Measurements from ENCODE around the gene DOK6.

The DOK6 gene

GRCh38 chr18:69556228-69556627 lies 155.5 kb downstream of the DOK6 start:
- no peak overlapping the region for H3K27ac Mint-ChIP-seq
- no peak for ATAC-seq
- no peaks in the 10 kb centered on the region for H3K4me1 Mint-ChIP-seq
- H3K4me3 Mint-ChIP-seq = no peak overlapping the region
- H3K36me3 Mint-ChIP-seq = no peaks in the 10 kb centered on the region
- peaks cover 6% of the 10 kb centered on the region for H3K9me3 Mint-ChIP-seq
- H3K27me3 Mint-ChIP-seq = no peaks in the 10 kb centered on the region

- H3K4me3 Mint-ChIP-seq = no peak overlapping the region
- no peak overlapping the region for H3K27ac Mint-ChIP-seq
- no peaks in the 10 kb centered on the region for H3K27me3 Mint-ChIP-seq
- ATAC-seq = no peak
- no peaks in the 10 kb centered on the region for H3K4me1 Mint-ChIP-seq
- peaks cover 12% of the 10 kb centered on the region for H3K9me3 Mint-ChIP-seq
- no peaks in the 10 kb centered on the region for H3K36me3 Mint-ChIP-seq
Observed at GRCh38 chr18:69557282-69557681, 156.6 kb downstream of the DOK6 start.

- no peaks in the 10 kb centered on the region for H3K4me1 Mint-ChIP-seq
- no peak overlapping the region for H3K4me3 Mint-ChIP-seq
- H3K27ac Mint-ChIP-seq = no peak overlapping the region
- H3K36me3 Mint-ChIP-seq = no peaks in the 10 kb centered on the region
- H3K9me3 Mint-ChIP-seq = peaks cover 12% of the 10 kb centered on the region
- H3K27me3 Mint-ChIP-seq = no peaks in the 10 kb centered on the region
- ATAC-seq = no peak
Observed at GRCh38 chr18:69558052-69558451, 157.4 kb downstream of the DOK6 start.

- no peaks in the 10 kb centered on the region for H3K4me1 Mint-ChIP-seq
- no peak for ATAC-seq
- peaks cover 12% of the 10 kb centered on the region for H3K9me3 Mint-ChIP-seq
- no peak overlapping the region for H3K27ac Mint-ChIP-seq
- H3K4me3 Mint-ChIP-seq = no peak overlapping the region
- no peaks in the 10 kb centered on the region for H3K27me3 Mint-ChIP-seq
- H3K36me3 Mint-ChIP-seq = no peaks in the 10 kb centered on the region
Observed at GRCh38 chr18:69559604-69560003, 158.9 kb downstream of the DOK6 start.

DNA sequence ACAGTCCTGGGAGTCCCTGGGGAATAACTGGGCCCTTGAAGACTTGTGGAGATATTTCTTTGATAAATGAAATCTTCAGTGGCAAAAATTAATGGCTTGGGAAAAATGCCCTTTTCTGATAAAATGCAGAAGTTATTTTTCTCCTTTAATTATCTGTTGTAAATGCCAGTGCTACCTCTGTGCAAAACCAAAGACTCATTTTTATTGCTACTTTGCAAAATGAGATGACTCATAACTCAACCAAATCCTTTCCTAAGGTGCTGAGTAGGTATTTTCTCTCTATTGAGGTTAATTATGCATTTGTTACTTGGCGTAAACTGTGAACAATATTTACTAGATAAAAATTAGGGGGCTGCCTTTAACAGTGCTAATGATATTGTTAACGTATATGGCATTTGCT lies 163.9 kb downstream of the DOK6 start:
- Mint-ChIP-seq H3K4me3 (no peak overlapping the region), H3K27ac (no peak overlapping the region), H3K27me3 (no peaks in the 10 kb centered on the region), H3K4me1 (no peaks in the 10 kb centered on the region), H3K36me3 (no peaks in the 10 kb centered on the region), H3K9me3 (peaks cover 12% of the 10 kb centered on the region)
- no peak for ATAC-seq

DNA sequence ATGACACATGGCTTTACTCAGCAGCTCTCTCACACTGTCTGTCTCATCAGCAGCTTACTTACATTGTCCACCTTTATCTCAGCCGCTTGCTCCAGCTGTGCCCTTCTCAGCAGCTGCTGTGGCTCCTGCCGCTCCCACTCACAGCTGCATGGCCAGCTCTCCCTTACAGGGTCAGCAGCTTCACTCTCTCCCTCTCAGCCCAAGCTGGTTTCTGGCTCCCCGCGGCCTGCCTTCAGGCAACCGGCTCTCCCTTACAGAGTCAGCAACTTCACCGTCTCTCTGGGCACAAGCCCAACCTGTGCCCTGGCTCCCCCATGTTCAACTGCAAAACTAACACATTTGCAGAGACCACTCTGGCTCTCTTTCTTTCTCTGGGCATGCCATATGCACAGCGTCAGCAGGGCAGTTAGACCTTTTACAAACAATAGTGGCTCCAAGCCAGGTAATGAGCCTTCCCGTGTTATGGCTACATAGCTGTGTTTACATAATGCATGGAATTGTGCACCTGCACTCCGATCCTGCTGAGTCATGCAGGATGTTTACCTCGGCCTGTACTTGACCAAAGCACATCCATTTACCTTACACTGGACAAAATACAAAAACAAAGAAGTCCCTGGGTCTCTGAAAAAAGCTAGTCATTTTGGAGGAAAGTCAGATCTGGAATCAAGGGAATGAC lies 167.3 kb downstream of the DOK6 start:
- ATAC-seq = no peak
- H3K27me3 Mint-ChIP-seq = no peaks in the 10 kb centered on the region
- no peak overlapping the region for H3K4me3 Mint-ChIP-seq
- no peaks in the 10 kb centered on the region for H3K4me1 Mint-ChIP-seq
- H3K27ac Mint-ChIP-seq = no peak overlapping the region
- no peaks in the 10 kb centered on the region for H3K36me3 Mint-ChIP-seq
- H3K9me3 Mint-ChIP-seq = peaks cover 7% of the 10 kb centered on the region

DNA sequence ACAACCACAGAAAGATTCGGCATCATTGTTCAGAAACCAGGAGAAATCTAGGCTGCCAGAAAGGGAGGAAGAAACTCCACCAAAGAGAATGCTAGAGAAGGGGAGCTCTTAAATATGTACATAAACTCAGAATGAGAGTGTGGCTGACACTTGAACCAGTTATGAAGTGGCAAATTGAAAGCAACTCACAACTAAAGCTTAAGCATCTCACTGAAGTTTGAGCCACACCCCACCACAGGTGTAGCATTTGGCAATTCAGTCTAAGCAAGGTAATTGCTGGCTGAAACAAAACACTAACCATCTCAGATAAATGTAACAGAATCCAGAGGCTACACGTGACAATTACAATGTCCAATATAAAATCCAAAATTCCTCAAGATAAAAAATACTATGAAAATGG lies 168.4 kb downstream of the DOK6 start:
- Mint-ChIP-seq H3K27ac (no peak overlapping the region), H3K9me3 (peaks cover 7% of the 10 kb centered on the region), H3K4me3 (no peak overlapping the region), H3K36me3 (no peaks in the 10 kb centered on the region), H3K4me1 (no peaks in the 10 kb centered on the region), H3K27me3 (no peaks in the 10 kb centered on the region)
- ATAC-seq = no peak

- no peak overlapping the region for H3K4me3 Mint-ChIP-seq
- H3K4me1 Mint-ChIP-seq = no peaks in the 10 kb centered on the region
- H3K27ac Mint-ChIP-seq = no peak overlapping the region
- ATAC-seq = no peak
- no peaks in the 10 kb centered on the region for H3K36me3 Mint-ChIP-seq
- peaks cover 3% of the 10 kb centered on the region for H3K9me3 Mint-ChIP-seq
- no peaks in the 10 kb centered on the region for H3K27me3 Mint-ChIP-seq
Observed at GRCh38 chr18:69574401-69574800, 173.7 kb downstream of the DOK6 start.

DNA sequence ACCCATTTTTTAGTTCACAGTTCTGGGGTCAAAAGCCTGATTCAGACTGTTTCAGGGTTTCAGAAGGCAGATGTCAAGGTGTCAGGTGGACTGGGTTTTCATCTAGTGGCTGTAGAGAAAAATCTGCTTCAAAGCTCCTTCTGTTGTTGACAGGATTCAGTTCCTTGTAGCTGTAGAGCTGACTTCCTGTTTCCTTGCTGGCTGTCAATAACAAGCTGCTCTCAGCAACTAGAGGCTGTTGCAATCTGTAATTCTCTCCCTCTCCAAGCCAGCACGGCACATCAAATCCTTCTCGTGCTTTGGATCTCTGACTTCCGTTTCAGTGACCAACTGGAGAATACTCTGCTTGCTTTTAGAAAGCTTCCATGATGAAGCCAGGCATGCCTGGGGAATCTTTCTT lies 179.4 kb downstream of the DOK6 start:
- H3K4me3 Mint-ChIP-seq = no peak overlapping the region
- no peak for ATAC-seq
- no peak overlapping the region for H3K27ac Mint-ChIP-seq
- H3K4me1 Mint-ChIP-seq = no peaks in the 10 kb centered on the region
- H3K9me3 Mint-ChIP-seq = no peaks in the 10 kb centered on the region
- H3K36me3 Mint-ChIP-seq = no peaks in the 10 kb centered on the region
- no peaks in the 10 kb centered on the region for H3K27me3 Mint-ChIP-seq

- no peaks in the 10 kb centered on the region for H3K27me3 Mint-ChIP-seq
- H3K27ac Mint-ChIP-seq = no peak overlapping the region
- no peak overlapping the region for H3K4me3 Mint-ChIP-seq
- no peaks in the 10 kb centered on the region for H3K9me3 Mint-ChIP-seq
- H3K36me3 Mint-ChIP-seq = no peaks in the 10 kb centered on the region
- ATAC-seq = no peak
- H3K4me1 Mint-ChIP-seq = no peaks in the 10 kb centered on the region
Observed at GRCh38 chr18:69584429-69584828, 183.7 kb downstream of the DOK6 start.

DNA sequence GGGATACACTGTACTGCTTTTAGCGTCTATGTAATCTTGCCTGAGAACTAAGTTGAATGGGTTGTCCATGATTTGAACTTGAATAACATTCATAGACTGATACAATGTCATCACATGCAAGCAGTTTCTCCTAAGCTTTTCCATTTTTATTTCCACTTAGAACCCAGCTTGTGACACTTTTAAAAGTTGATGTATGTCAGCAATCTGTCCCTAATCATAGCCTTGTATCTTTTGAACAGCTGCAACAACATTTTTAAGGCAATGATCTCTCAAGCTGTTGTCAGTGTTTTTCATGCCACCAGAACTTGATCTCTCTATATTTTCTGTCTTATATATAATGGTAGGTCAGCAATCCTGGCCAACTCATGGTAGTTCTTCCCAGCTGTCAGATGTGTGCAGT lies 185.0 kb downstream of the DOK6 start:
- ATAC-seq = no peak
- H3K36me3 Mint-ChIP-seq = no peaks in the 10 kb centered on the region
- H3K9me3 Mint-ChIP-seq = no peaks in the 10 kb centered on the region
- no peaks in the 10 kb centered on the region for H3K27me3 Mint-ChIP-seq
- no peak overlapping the region for H3K4me3 Mint-ChIP-seq
- no peak overlapping the region for H3K27ac Mint-ChIP-seq
- no peaks in the 10 kb centered on the region for H3K4me1 Mint-ChIP-seq

DNA sequence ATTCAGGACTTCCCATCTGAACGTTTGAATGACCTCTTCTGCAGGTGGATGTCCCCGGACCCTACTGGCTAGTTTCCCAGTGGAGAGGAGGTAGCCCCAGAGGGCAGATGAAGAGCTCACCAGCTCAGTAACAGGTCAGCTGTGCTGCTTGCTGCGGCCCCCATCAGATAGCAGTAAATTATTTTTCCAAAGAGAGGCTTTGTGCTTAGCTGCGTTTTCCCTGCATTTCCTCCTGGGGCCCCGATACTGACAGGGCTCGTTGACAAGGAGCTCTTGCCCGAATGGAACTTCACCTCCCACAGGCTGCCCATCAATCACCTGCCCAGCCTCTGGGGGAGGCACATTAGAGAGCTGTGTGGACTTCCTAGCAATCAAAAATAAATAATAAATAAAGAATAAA lies 185.8 kb downstream of the DOK6 start:
- Mint-ChIP-seq H3K4me1 (no peaks in the 10 kb centered on the region), H3K36me3 (no peaks in the 10 kb centered on the region), H3K27ac (no peak overlapping the region), H3K4me3 (no peak overlapping the region), H3K9me3 (no peaks in the 10 kb centered on the region), H3K27me3 (no peaks in the 10 kb centered on the region)
- no peak for ATAC-seq

DNA sequence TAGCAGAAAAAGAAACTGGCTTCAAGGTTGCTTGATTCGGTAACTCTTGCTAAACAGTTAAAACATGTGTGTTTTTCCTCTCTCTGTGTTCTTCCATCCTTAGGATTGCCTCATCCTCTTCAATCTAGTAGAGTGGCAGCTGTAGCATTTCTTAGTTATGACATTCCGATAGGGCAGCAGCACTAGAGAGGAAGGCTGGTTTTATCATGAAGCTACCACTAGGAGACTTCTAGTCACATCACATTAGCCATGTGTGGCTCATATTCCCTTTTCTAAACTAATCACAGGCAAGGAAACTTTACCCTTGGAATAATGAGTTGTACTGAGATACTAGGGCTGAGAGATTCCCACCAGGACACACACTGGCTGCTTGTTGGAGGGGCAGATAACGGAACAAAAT lies 187.6 kb downstream of the DOK6 start:
- H3K4me3 Mint-ChIP-seq = no peak overlapping the region
- H3K9me3 Mint-ChIP-seq = no peaks in the 10 kb centered on the region
- no peak for ATAC-seq
- no peaks in the 10 kb centered on the region for H3K36me3 Mint-ChIP-seq
- H3K27ac Mint-ChIP-seq = no peak overlapping the region
- H3K27me3 Mint-ChIP-seq = no peaks in the 10 kb centered on the region
- H3K4me1 Mint-ChIP-seq = no peaks in the 10 kb centered on the region

DNA sequence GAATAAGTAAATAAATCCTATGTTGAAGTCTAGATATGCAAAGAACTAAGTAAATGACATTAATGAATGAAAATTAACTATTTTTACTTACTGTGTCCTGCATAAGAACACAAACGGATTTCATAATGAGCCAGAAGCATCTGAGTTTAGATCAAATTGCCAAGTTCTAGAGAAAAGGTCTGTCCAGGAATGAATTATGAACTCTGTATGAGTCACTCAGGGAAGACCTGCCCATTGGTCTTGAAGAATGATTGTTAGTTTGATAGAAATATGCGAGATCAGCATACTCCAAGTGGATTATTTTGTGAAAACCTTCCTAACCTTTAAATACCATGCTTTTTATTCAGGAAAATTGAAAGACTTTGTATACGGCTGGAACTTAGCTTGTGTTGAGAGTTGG lies 189.5 kb downstream of the DOK6 start:
- Mint-ChIP-seq H3K4me3 (no peak overlapping the region), H3K27me3 (no peaks in the 10 kb centered on the region), H3K36me3 (no peaks in the 10 kb centered on the region), H3K9me3 (no peaks in the 10 kb centered on the region), H3K4me1 (no peaks in the 10 kb centered on the region), H3K27ac (no peak overlapping the region)
- no peak for ATAC-seq

DNA sequence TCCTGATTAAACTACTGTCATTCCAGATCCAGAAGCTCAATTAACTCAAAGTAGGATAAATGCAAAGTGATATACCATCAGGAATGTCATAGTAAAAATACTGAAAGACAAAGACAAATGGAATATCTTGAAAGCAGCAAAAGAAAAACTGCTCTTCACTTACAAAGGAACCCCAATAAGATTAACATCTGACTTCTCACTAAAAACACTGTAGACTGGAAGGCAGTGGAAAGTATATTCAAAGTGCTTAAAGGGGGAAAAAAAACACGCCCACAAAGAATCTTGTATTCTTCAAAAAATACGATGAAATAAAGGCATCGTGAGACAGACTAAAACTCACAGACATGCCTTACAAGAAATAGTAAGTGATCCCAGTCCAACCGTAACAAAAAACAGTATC lies 195.7 kb downstream of the DOK6 start:
- H3K27ac Mint-ChIP-seq = no peak overlapping the region
- peaks cover 6% of the 10 kb centered on the region for H3K9me3 Mint-ChIP-seq
- no peaks in the 10 kb centered on the region for H3K27me3 Mint-ChIP-seq
- no peaks in the 10 kb centered on the region for H3K4me1 Mint-ChIP-seq
- no peaks in the 10 kb centered on the region for H3K36me3 Mint-ChIP-seq
- no peak for ATAC-seq
- H3K4me3 Mint-ChIP-seq = no peak overlapping the region

DNA sequence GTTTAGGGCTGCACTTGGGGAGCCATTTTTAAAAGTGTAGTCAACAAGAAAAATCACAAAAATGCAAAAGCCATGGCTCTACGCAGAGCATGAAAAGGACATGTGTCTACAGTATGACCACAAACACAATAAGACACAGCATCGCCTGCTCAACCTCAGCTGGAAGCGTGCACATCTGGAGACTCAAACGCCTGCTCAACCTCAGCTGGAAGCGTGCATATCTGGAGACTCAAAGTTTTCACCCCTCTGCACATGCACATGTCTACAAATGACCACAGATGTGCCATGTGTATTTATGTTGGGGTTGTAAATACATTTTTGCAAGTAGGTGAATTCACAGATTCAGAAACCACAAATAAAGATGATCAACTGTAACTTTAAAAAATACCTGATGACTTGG lies 196.9 kb downstream of the DOK6 start:
- Mint-ChIP-seq H3K36me3 (no peaks in the 10 kb centered on the region), H3K4me1 (no peaks in the 10 kb centered on the region), H3K4me3 (no peak overlapping the region), H3K27me3 (no peaks in the 10 kb centered on the region), H3K27ac (no peak overlapping the region), H3K9me3 (peaks cover 6% of the 10 kb centered on the region)
- ATAC-seq = no peak

- no peaks in the 10 kb centered on the region for H3K27me3 Mint-ChIP-seq
- no peaks in the 10 kb centered on the region for H3K36me3 Mint-ChIP-seq
- H3K9me3 Mint-ChIP-seq = peaks cover 6% of the 10 kb centered on the region
- no peaks in the 10 kb centered on the region for H3K4me1 Mint-ChIP-seq
- H3K4me3 Mint-ChIP-seq = no peak overlapping the region
- H3K27ac Mint-ChIP-seq = no peak overlapping the region
- no peak for ATAC-seq
Observed at GRCh38 chr18:69599377-69599776, 198.7 kb downstream of the DOK6 start.
